Stomach (tissue), 4 donors: ENCODE results near the gene FGA.

ENCODE experiments used
- EP300 ChIP-seq: sonication (generic); formaldehyde crosslinking; IDR thresholded peaks from one replicate; pipeline ENCODE4 v1.6.1; 2017; ENCODE audit warnings: antibody characterized with exemption
- POLR2A ChIP-seq, 4 donors: fragments of 450-650 bp; IDR thresholded peaks; one replicate each; pipeline ENCODE4 v1.6.1; 2016; ENCODE audit warnings: antibody characterized with exemption in 4 of 4, control low read depth in 2 of 4, mild to moderate bottlenecking in 1 of 4, moderate library complexity in 1 of 4
- POLR2AphosphoS5 ChIP-seq, 3 donors: sonication (generic); formaldehyde crosslinking; IDR thresholded peaks; one replicate each; pipeline ENCODE4 v1.6.1; 2016; ENCODE audit warnings: antibody characterized with exemption in 3 of 3
- TF ChIP-seq, protein P1 (sequence below), 7 experiments: fragments of 450-650 bp in 4 of 7; fragments of 200-600 bp in 3 of 7; sonication (generic) in 3 of 7; IDR thresholded peaks; one replicate each; pipeline ENCODE4 v1.5.1; 2016 to 2019; ENCODE audit warnings: antibody characterized with exemption in 7 of 7, control low read depth in 2 of 7, mild to moderate bottlenecking in 1 of 7

GRCh38 chr4:154564311-154564710 lies 26.2 kb downstream of the FGA start:
- TF ChIP-seq, protein P1, sequence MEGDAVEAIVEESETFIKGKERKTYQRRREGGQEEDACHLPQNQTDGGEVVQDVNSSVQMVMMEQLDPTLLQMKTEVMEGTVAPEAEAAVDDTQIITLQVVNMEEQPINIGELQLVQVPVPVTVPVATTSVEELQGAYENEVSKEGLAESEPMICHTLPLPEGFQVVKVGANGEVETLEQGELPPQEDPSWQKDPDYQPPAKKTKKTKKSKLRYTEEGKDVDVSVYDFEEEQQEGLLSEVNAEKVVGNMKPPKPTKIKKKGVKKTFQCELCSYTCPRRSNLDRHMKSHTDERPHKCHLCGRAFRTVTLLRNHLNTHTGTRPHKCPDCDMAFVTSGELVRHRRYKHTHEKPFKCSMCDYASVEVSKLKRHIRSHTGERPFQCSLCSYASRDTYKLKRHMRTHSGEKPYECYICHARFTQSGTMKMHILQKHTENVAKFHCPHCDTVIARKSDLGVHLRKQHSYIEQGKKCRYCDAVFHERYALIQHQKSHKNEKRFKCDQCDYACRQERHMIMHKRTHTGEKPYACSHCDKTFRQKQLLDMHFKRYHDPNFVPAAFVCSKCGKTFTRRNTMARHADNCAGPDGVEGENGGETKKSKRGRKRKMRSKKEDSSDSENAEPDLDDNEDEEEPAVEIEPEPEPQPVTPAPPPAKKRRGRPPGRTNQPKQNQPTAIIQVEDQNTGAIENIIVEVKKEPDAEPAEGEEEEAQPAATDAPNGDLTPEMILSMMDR (IDR thresholded peaks at IDR 0.05) = no peak
- TF ChIP-seq POLR2A (IDR thresholded peaks at IDR 0.05) = no peak
- no peak for TF ChIP-seq POLR2AphosphoS5 (IDR thresholded peaks at IDR 0.05)
- no peak for TF ChIP-seq EP300
